Measurements from ENCODE around the gene CUTA. TPM values are rescaled to one million over a fixed set of nuclear protein-coding genes. Genes with fewer than 3 reads are reported as not detected.
A peak's percentile ranks its signal among the peaks of the same experiment; 100 is the strongest.
"Not testable (repeated sequence)": the region's sequence is repeated elsewhere in the genome, so short reads cannot be mapped to it uniquely, and the experiment has no call there.

The CUTA gene
- total RNA-seq, 2 donors from 2014 or later: 114 to 126 TPM

GRCh38 chr6:33413241-33414120 lies 4.4 kb downstream of the CUTA start:
- no peak for ATAC-seq
- intact Hi-C loops (cut with DNase I): no loop called here
- DNase-seq: no peak

- ATAC-seq: no peak
- intact Hi-C loops (cut with DNase I): no loop called here
- no peak for DNase-seq
Measured at GRCh38 chr6:33412140-33413009, 5.5 kb downstream of the CUTA start.

- intact Hi-C loops (cut with DNase I): no loop called here
- no peak for ATAC-seq
Measured at GRCh38 chr6:33411632-33412005, 6.3 kb downstream of the CUTA start.

GRCh38 chr6:33410711-33411631 lies 6.9 kb downstream of the CUTA start, which contains the start of gene PHF1:
Gene PHF1 (plus strand): TSS chr6:33411014. CDS start chr6:33412264, 1,250 bp downstream.
- intact Hi-C loops (cut with DNase I): no loop called here
- DNase-seq (peak; percentile 78), ATAC-seq (peak; percentile 70 to 79)

More at GRCh38 chr6:33411632-33412005, 6.3 kb downstream of the CUTA start:
- no peak for DNase-seq

DNA sequence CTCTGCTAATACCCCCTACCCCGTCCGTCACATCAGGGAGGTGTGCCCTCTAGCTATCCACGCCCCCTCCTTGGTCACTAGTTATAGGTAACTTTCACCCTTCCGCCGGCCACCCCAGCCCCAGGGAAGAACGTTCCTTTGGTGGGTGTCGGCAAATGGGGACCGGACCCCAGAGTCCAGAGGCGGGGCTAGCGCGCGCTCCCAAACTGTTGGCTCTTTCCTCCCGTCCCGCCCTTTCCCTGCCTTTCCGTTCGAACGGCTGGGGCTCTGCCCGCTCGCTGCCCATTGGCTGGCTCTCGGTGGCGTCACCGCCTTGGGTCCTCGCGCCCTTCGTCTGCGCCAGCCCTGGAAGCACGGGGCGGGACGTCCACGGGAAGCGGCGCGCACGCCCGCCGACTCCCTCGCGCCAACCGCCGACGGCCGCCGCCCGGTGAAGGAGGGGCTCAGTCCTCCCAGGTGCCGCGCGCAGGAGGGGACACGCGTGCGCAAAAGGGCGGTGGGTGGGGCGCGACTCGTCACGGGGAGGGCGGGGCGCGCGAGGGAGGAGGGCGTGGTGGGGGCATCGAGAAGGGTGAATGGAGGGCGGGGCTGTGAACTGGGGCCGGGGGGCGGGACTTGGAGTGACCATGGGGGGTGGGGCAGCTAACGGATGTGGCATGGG lies 7.7 kb downstream of the CUTA start:
- ATAC-seq (peak; percentile 93 to 94), DNase-seq (peak; percentile 98)
- intact Hi-C loops (cut with DNase I): no loop called here

GRCh38 chr6:33407132-33407718 lies 10.7 kb downstream of the CUTA start:
- intact Hi-C loops (cut with DNase I): no loop called here
- no peak for ATAC-seq
- no peak for DNase-seq

DNA sequence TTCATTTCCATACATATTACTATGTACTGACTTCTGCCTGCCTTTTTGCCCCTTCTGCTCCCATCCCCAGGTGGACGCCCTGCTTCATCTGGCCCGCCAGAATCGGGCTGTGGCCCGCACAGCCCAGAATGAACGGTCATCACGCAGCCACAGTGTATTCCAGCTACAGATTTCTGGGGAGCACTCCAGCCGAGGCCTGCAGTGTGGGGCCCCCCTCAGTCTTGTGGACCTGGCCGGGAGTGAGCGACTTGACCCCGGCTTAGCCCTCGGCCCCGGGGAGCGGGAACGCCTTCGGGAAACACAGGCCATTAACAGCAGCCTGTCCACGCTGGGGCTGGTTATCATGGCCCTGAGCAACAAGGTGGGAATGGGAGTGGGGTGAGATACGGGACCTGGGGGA lies 11.8 kb downstream of the CUTA start:
- ATAC-seq (no peak), DNase-seq (no peak)
- intact Hi-C loops (cut with DNase I): no loop called here

DNA sequence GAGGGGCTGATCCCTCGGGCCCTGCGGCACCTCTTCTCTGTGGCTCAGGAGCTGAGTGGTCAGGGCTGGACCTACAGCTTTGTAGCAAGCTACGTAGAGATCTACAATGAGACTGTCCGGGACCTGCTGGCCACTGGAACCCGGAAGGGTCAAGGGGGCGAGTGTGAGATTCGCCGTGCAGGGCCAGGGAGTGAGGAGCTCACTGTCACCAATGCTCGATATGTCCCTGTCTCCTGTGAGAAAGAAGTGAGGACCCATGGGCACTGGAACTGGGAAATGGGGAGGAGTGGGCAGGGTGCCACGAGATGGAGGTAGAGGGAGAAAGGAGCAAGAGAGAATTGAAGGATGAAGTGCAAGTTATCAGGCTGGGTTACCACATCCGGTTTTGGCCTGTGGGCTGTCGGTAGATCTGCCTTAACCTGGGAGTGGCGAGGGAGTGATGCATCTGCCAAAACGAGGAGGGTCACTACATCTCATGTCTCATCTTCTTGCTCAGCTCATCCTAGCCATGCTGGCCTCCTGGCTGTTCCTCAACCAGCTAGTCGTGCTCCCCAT lies 12.4 kb downstream of the CUTA start:
- no peak for DNase-seq
- intact Hi-C loops (cut with DNase I): no loop called here

GRCh38 chr6:33404884-33405283 lies 13.0 kb downstream of the CUTA start:
- no peak for ATAC-seq
- intact Hi-C loops (cut with DNase I): no loop called here
- DNase-seq: no peak

More for the DNA sequence above, 12.4 kb downstream of the CUTA start:
- no peak for ATAC-seq

- intact Hi-C loops (cut with DNase I): loop anchor here in 1 of 2 donors (10.0 kb wide), 1 partner anchor 55 kb away; the partner anchor contains the start of gene ZBTB9
- not testable (repeated sequence) for ATAC-seq, DNase-seq
Measured at GRCh38 chr6:33399881-33400280, 18.0 kb downstream of the CUTA start.

- not testable (repeated sequence) for DNase-seq, ATAC-seq
- intact Hi-C loops (cut with DNase I): loop anchor here in 1 of 2 donors (10.0 kb wide), 1 partner anchor 56 kb away; the partner anchor contains the start of gene ZBTB9
Measured at GRCh38 chr6:33398601-33399000, 19.3 kb downstream of the CUTA start.

DNA sequence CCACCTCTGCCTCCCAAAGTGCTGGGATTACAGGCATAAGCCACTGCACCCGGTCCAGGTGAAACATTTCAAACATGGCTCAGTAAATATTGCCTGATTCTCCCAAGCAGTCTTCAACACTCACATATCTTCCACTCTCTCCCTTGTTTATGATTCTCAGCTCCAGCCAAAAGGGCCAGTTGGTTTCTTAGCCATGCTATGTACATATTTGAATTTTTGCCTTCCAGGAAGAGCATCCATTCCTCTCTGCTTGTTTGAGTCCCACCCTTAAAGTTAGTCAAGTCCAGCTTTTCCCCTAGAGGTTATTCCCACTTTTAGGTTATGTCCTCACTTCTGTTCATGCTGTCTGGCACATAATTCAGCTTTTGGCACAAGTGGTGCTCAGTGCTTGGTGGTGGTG lies 20.4 kb downstream of the CUTA start:
- ATAC-seq (no peak), DNase-seq (no peak)
- intact Hi-C loops (cut with DNase I): loop anchor here in 1 of 2 donors (10.0 kb wide), 1 partner anchor 57 kb away; the partner anchor contains the start of gene ZBTB9

DNA sequence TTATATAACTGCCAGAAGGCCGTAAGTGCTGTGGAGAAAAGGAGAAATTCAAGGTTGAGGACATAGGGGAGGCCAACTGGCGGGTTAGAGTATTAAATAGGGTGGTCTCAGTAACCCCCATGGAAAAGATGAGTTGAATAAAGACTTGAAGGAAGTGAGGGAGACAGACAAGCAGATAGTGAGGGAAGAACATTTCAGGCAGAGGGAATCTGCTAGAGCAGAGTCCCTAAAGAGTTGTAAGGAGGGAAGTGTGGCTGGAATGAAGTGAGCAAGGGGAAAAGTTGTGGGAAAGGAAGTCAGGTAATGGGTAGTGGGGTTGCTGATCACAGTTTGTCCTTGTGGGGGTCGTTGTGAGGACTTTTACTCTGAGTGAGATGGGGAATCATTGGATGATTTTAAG lies 24.9 kb downstream of the CUTA start:
- DNase-seq (no peak), ATAC-seq (no peak)
- intact Hi-C loops (cut with DNase I): loop anchor here in 1 of 2 donors (10.0 kb wide), 1 partner anchor 62 kb away; the partner anchor contains the start of gene ZBTB9

- ATAC-seq (no peak), DNase-seq (no peak)
- intact Hi-C loops (cut with DNase I): loop anchor here in 1 of 2 donors (10.0 kb wide), 1 partner anchor 62 kb away; the partner anchor contains the start of gene ZBTB9
Measured at GRCh38 chr6:33392595-33392948, 25.3 kb downstream of the CUTA start.

DNA sequence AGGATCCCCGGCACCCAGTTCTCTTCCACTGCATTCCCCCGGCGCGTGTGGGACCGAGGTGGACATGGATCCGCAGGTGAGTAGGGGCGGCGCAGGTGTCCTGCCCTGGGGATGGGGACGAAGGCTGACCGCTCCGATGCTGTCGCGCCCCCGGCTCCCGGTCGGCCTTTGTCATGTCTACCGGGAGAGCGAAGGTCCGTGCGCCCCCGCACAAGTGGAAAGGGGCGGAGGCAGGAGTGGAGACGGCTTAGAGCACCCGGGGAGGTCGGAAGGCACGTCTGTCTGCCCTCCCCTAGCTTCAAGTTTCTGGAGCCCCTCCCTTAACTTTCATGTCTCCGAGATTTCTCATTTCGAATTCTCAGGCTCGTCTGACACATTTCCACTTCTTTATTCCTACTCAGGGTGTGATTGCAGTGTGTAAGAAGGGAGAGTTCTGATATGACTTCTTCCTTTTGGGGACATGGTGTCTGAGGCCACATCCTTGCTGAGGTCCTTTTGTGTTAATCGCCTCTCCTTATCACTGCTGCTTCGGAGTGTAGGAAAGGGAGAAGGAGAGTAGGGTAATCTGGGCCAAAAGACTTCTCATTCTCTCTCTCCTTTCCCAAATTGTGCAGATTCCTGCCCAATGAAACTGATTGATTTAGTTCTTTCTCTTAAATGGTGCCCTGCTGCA lies 25.8 kb downstream of the CUTA start:
- DNase-seq (no peak), ATAC-seq (peak in 1 of 2 donors; percentile 1)
- intact Hi-C loops (cut with DNase I): loop anchor here in 1 of 2 donors (10.0 kb wide), 1 partner anchor 63 kb away; the partner anchor contains the start of gene ZBTB9

- peak; percentile 99 for DNase-seq
- ATAC-seq: peak; percentile 99
- intact Hi-C loops (cut with DNase I): loop anchor here in 1 of 2 donors (10.0 kb wide), 1 partner anchor 63 kb away; the partner anchor contains the start of gene ZBTB9
Measured at GRCh38 chr6:33391278-33391921, 26.5 kb downstream of the CUTA start, which contains the start of gene KIFC1. Gene KIFC1 (plus strand): TSS chr6:33391823. CDS start chr6:33391986, 163 bp downstream.

All from left cardiac atrium (tissue), 4 donors.